Skeletal muscle satellite cell (primary cell): ENCODE results near the gene CRADD.

ENCODE experiments used
- H3K27me3 ChIP-seq: 2 replicates; pipeline ENCODE4 v1.7.0; 2013; ENCODE audit warnings: low read length; ENCODE audit not compliant: control insufficient read depth, insufficient read depth
- H3K36me3 ChIP-seq: 2 replicates; pipeline ENCODE4 v1.7.0; 2013; ENCODE audit warnings: mild to moderate bottlenecking, control low read depth, low read length; ENCODE audit not compliant: insufficient read depth
- H3K4me1 ChIP-seq: 2 replicates; pipeline ENCODE4 v1.7.0; 2013; ENCODE audit warnings: low read length; ENCODE audit not compliant: control insufficient read depth, insufficient read depth
- H3K4me2 ChIP-seq: 2 replicates; pipeline ENCODE4 v1.7.0; 2013; ENCODE audit warnings: mild to moderate bottlenecking, low read length
- H3K4me3 ChIP-seq: 2 replicates; pipeline ENCODE4 v1.7.0; 2013; ENCODE audit warnings: low read length
- H3K9ac ChIP-seq: 2 replicates; pipeline ENCODE4 v1.7.0; 2013; ENCODE audit warnings: mild to moderate bottlenecking, low read depth, low read length, moderate library complexity
- H3K9me3 ChIP-seq: replicated peaks from 2 replicates; pipeline ENCODE4 v1.7.0; 2013; ENCODE audit warnings: mild to moderate bottlenecking, control low read depth, low read length

The CRADD gene

DNA sequence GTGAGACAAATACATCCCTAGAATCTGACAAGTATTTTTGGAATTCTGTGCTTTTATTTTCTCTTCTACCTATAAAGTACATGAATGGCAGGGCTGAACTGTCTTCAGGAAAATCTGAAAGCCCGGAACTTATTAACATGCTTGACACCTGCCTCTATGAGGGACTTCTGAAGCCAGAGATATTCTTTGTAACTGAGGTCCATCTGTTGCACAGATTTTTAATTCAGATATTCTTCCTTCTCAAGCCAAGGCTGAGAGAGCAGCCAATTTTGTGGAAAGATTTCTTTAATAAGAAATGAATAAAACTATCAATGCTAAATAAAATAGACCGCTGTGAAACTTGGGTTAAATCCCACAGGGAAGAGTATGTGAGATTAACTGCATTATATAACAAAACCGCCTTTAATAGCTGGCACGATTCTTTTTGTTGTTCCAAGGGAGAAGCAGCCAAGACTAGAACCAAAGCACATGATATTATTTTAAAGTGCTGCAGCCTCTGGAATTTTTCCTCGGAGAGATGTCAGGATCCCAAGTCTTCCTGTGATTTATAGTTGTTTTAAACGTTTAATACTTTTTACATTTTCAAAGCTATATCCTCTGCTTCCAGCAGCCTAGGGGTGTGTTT, 148.9 kb downstream of the CRADD start:
- H3K9me3 ChIP-seq = no peaks in the 10 kb centered on the region
- peak overlapping the region; percentile 23 for H3K9ac ChIP-seq
- no peak overlapping the region for H3K4me3 ChIP-seq
- H3K27me3 ChIP-seq = no peaks in the 10 kb centered on the region
- no peaks in the 10 kb centered on the region for H3K36me3 ChIP-seq
- H3K4me2 ChIP-seq = peak overlapping the region; percentile 3
- H3K4me1 ChIP-seq = peaks cover 47% of the 10 kb centered on the region

DNA sequence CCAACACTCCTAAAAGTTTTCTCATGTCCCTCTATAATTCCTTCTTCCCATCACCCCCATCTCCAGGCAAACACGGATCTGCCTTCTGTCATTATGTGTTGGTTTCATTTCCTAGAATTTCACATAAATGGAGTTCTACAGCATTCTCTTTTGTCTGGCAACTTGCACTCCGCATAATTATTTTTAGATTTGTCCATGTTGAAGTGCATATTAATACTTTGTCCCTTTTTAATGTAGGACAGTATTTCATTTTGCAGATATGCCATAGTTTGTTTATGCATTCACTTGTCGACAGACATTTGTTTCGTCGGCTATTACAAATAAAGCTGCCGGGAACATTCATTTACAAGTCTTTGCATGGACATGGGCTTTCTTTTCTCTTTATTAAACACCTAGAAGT, 150.0 kb downstream of the CRADD start:
- peaks cover 44% of the 10 kb centered on the region for H3K4me1 ChIP-seq
- H3K4me3 ChIP-seq = no peak overlapping the region
- H3K4me2 ChIP-seq = no peak overlapping the region
- H3K36me3 ChIP-seq = no peaks in the 10 kb centered on the region
- H3K9me3 ChIP-seq = no peaks in the 10 kb centered on the region
- no peaks in the 10 kb centered on the region for H3K27me3 ChIP-seq
- no peak overlapping the region for H3K9ac ChIP-seq

DNA sequence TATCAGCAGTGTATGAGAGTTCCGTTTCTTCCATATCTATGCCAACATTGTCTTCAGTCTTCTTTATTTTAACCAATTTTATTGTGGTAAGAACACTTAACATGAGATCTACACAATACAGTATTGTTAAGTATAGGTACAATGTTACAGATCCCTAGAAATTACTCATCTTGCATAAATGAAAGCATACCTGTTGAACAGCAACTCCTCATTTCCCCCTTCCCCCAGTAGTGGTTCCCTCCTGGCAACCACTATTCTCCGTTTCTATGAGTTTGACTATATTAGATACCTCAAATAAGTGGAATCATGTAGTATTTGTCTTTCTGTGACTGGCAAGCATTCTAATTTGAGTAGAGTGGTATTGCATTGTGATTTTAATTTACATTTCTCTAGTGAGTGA, 150.5 kb downstream of the CRADD start:
- Histone ChIP-seq H3K9me3 (no peaks in the 10 kb centered on the region), H3K27me3 (no peaks in the 10 kb centered on the region), H3K9ac (no peak overlapping the region), H3K4me2 (no peak overlapping the region), H3K4me1 (peaks cover 42% of the 10 kb centered on the region), H3K4me3 (no peak overlapping the region), H3K36me3 (no peaks in the 10 kb centered on the region)

DNA sequence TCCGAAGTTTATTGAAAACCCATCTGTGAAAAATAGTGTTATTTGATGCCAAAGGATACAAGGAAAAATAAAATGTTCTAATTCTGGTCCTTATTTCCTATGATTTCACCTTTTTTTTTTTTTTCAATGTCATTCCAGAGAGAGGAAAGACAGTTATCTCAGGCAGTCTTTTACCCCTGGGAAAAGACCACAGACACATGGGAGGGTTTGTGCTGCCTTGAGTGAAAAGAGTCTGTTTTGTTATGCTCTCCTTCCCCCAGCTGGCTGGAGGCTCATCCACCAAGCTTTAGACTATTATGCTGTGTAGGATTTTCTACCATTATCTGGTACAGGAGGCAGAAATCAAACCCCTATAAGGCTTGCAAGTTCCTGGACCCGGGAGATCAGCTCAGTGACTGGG, 151.8 kb downstream of the CRADD start:
- Histone ChIP-seq H3K9ac (peak overlapping the region; percentile 16), H3K4me3 (no peak overlapping the region), H3K27me3 (no peaks in the 10 kb centered on the region), H3K36me3 (no peaks in the 10 kb centered on the region), H3K4me1 (peaks cover 34% of the 10 kb centered on the region), H3K9me3 (no peaks in the 10 kb centered on the region), H3K4me2 (no peak overlapping the region)

DNA sequence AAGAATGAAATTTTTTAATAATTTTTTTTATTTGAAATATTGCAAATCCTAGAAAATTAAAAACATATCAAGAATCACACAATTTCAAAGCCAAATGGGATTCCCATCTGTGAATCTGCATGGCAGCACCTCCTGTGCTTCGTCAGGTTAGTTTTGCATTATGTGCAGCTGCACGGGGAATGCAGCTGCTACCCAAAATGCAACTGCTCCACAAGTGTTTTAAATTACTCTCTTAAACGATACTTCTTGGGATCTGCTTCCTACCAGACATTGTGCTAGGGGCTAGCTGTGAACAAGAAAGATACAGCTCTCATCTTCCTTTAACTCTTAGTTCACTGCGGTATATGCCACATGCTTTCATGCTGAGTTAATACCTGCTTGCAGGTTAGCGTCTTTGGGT, 154.2 kb downstream of the CRADD start:
- Histone ChIP-seq H3K4me2 (no peak overlapping the region), H3K4me3 (no peak overlapping the region), H3K9ac (no peak overlapping the region), H3K4me1 (peaks cover 10% of the 10 kb centered on the region), H3K36me3 (no peaks in the 10 kb centered on the region), H3K9me3 (no peaks in the 10 kb centered on the region), H3K27me3 (no peaks in the 10 kb centered on the region)

DNA sequence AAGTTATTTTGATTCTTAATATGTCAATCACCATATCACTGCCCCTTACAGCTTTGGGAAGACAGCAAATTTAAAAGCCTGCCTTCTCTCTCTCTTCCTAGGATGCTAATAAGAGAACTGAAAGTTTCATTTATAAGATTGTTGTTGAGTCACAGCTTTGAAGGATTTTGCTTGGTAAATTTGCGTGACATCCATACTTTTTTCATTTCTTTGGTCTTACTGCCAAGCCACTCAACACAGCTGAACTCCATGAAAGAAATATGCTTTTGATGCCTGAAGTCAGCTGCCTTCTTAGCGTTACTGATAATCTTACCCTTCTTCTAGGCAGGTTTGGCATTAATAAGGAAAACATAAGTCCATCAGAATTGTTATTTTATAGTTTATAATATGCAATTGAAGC, 155.0 kb downstream of the CRADD start:
- Histone ChIP-seq H3K4me2 (no peak overlapping the region), H3K9ac (no peak overlapping the region), H3K9me3 (no peaks in the 10 kb centered on the region), H3K27me3 (no peaks in the 10 kb centered on the region), H3K4me3 (no peak overlapping the region), H3K4me1 (peaks cover 7% of the 10 kb centered on the region), H3K36me3 (no peaks in the 10 kb centered on the region)

DNA sequence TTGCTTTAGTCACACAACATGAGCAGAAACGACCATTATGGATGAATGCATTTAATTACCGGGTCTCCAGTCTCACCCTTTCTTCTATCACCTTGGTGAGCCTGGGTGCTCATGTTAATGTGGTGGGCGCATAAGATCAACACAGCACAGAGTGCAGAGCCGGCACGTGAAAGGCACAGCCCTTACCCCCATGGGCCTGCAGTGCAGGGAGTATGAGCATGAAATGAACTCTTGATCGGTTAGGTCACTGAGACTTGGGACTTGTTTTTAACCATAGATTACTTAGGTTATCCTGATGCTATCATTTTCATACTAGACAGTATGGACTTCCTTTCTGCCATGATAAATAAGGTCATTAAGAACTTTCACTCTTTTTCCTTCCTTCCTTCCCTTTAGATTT, 156.8 kb downstream of the CRADD start:
- Histone ChIP-seq H3K9me3 (no peaks in the 10 kb centered on the region), H3K4me1 (peaks cover 5% of the 10 kb centered on the region), H3K9ac (no peak overlapping the region), H3K36me3 (no peaks in the 10 kb centered on the region), H3K4me2 (no peak overlapping the region), H3K27me3 (no peaks in the 10 kb centered on the region), H3K4me3 (no peak overlapping the region)

DNA sequence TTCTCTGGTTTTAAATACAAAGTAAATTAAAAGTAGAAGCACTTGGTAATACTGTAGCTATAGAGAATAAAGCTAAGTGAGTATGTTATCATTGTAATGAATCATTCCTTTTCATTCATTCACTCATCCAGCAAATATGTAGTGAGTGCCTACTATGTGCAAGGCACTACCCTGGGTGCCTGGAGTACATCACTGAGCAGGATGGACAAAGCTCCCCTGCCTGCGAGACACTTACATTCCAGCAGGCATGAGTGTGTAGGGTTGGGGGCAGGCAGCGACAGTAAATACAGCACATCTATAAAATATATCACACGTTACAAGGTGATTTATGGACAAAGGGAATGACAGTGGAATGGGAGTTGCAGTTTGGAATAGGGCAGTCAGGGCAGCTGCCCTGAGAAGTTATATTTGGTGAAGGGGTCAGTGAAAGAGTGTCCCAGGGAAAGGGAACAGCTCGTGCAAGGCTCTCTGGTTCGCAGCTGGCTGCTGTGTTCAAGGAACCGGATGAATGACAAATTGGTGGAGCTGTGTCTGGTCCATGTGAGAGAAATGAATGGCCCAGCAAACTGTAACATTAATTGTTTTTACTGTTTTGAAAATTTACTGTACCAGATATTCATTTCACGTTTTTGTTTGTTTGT, 159.6 kb downstream of the CRADD start:
- H3K27me3 ChIP-seq = no peaks in the 10 kb centered on the region
- no peak overlapping the region for H3K4me2 ChIP-seq
- no peaks in the 10 kb centered on the region for H3K36me3 ChIP-seq
- no peaks in the 10 kb centered on the region for H3K9me3 ChIP-seq
- no peak overlapping the region for H3K9ac ChIP-seq
- no peak overlapping the region for H3K4me3 ChIP-seq
- no peaks in the 10 kb centered on the region for H3K4me1 ChIP-seq

DNA sequence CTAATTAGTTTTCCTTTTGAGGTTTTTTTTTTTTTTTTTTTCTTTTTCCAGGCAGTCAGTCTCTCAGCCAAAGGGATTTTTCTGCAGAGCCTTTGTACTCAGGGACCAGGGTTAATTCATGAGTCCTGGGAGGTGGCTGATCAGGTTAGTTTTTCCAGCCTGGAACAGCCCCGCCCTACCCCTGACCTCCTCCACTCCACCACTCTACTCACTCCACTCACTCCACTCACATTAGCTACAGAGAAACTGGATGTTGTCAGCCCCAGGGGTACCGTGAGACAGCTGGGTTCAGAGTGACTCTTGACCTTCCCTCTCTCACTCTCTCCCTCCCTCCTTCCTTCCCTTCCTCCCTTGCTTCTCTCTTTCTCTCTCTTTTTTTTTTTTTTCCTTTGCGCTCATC, 161.0 kb downstream of the CRADD start:
- no peak overlapping the region for H3K9ac ChIP-seq
- H3K4me1 ChIP-seq = no peaks in the 10 kb centered on the region
- no peak overlapping the region for H3K4me2 ChIP-seq
- no peaks in the 10 kb centered on the region for H3K36me3 ChIP-seq
- H3K4me3 ChIP-seq = no peak overlapping the region
- no peaks in the 10 kb centered on the region for H3K27me3 ChIP-seq
- no peaks in the 10 kb centered on the region for H3K9me3 ChIP-seq

DNA sequence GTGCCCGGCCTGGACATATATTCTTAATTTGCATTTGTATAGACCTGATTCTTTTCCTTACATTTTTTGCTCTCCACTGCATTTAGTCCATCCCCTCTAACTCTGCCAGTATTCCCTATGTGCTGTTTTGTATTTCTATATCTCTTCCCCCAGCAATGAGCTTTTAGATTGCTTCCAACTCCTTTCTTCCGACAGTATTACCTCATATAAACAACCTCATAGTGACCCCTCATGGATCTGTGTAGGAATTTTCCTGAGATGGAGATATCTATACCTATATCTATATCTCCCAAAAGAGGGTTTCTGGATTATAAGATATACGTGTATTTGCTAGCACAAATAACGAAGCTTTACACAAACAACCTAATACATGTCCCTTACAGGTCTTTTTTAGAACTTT, 161.9 kb downstream of the CRADD start:
- Histone ChIP-seq H3K4me3 (no peak overlapping the region), H3K9ac (no peak overlapping the region), H3K4me2 (no peak overlapping the region), H3K4me1 (no peaks in the 10 kb centered on the region), H3K36me3 (no peaks in the 10 kb centered on the region), H3K27me3 (no peaks in the 10 kb centered on the region), H3K9me3 (no peaks in the 10 kb centered on the region)

DNA sequence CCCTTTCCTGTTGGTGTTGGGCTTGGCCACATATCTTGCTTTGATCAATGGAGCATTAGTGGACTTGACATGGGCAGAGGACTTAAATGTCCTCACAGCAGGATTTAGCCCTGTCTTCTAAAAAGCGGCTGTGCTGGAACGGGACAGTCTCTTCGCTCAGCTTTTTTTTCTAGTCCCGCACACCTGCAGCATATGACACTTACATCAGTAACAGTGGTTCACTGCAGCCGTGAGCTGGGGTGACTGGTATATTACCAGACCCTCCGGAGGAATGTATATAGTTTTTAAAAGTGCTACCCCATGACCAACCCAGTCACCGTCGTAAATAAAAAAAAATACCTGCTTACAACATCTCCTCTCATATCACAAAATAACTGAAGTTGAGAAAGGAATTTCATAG, 164.5 kb downstream of the CRADD start:
- no peaks in the 10 kb centered on the region for H3K36me3 ChIP-seq

DNA sequence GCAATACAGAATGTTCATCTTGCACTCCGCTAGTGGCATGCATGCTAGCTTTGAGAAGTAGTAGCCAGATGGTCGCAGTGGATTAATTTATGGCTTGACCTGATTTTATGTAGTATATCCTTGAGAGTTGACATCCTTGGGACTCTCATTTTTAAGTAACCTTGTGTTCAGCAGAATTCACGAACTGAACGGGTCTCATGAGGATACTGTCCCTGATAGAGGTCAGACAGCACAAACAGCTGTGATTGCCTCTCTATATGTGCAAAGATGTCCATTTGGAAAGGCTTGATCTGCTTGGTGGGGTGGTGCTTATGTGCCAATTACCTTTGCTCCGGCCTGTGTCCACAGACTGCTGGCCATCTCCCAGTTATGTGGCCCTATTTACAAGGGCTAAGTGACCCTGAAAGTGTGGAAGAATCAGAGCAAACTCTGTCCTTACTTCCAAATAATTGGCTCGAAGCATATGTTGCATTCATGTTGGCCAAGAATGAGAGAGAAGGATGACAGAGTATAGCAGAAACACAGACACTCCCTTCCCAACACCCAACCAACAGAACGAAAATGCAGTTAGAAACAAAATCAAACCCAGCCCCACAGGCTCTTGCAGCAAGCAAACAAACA, 167.1 kb downstream of the CRADD start:
- Histone ChIP-seq H3K36me3 (no peaks in the 10 kb centered on the region), H3K4me1 (no peaks in the 10 kb centered on the region), H3K4me2 (no peak overlapping the region), H3K27me3 (no peaks in the 10 kb centered on the region), H3K4me3 (no peak overlapping the region), H3K9me3 (no peaks in the 10 kb centered on the region), H3K9ac (no peak overlapping the region)

More for the DNA sequence above, 164.5 kb downstream of the CRADD start:
- no peak overlapping the region for H3K9ac ChIP-seq
- no peaks in the 10 kb centered on the region for H3K9me3 ChIP-seq
- H3K4me1 ChIP-seq = no peaks in the 10 kb centered on the region
- H3K27me3 ChIP-seq = no peaks in the 10 kb centered on the region
- H3K4me2 ChIP-seq = no peak overlapping the region
- H3K4me3 ChIP-seq = no peak overlapping the region
